ENCODE data around the gene ZBTB34. TPM values are rescaled to one million over a fixed set of nuclear protein-coding genes. Genes with fewer than 3 reads are reported as not detected.

The ZBTB34 gene
- total and polyA plus RNA-seq, 12 donors: 1.6 to 6.5 (median 5.1) TPM

DNA sequence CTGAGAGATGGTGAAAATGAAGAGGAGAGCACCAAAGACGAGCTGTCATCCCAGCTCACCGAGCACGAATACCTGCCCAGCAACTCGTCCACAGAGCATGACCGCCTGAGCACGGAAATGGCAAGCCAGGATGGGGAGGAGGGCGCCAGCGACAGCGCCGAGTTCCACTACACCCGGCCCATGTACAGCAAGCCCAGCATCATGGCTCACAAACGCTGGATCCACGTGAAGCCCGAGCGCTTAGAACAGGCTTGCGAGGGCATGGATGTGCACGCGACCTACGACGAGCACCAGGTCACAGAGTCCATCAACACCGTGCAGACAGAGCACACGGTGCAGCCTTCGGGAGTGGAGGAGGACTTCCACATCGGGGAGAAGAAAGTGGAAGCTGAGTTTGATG lies 27.4 kb upstream of the ZBTB34 start:
- Histone ChIP-seq H3K4me1 (peaks cover 0 to 64% (median 48%) of the 10 kb centered on the region in 9 donors), H3K4me3 (no peak overlapping the region), H3K27ac (peak overlapping the region in 1 of 10 donors; percentile 18), H3K27me3 (no peaks in the 10 kb centered on the region), H3K9me3 (no peaks in the 10 kb centered on the region), H3K36me3 (peaks cover 0 to 71% (median 18%) of the 10 kb centered on the region in 9 donors)
- TF ChIP-seq, protein P1, sequence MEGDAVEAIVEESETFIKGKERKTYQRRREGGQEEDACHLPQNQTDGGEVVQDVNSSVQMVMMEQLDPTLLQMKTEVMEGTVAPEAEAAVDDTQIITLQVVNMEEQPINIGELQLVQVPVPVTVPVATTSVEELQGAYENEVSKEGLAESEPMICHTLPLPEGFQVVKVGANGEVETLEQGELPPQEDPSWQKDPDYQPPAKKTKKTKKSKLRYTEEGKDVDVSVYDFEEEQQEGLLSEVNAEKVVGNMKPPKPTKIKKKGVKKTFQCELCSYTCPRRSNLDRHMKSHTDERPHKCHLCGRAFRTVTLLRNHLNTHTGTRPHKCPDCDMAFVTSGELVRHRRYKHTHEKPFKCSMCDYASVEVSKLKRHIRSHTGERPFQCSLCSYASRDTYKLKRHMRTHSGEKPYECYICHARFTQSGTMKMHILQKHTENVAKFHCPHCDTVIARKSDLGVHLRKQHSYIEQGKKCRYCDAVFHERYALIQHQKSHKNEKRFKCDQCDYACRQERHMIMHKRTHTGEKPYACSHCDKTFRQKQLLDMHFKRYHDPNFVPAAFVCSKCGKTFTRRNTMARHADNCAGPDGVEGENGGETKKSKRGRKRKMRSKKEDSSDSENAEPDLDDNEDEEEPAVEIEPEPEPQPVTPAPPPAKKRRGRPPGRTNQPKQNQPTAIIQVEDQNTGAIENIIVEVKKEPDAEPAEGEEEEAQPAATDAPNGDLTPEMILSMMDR (IDR thresholded peaks at IDR 0.05): no peak
- intact Hi-C loops (cut with DNase I): no loop called here
- WGBS, 2 donors: 90 to 93% methylated on average over 24 of the region's 24 CpGs
- DNase-seq: no peak
- ATAC-seq: peak in 2 of 8 donors; percentile 18 to 36

DNA sequence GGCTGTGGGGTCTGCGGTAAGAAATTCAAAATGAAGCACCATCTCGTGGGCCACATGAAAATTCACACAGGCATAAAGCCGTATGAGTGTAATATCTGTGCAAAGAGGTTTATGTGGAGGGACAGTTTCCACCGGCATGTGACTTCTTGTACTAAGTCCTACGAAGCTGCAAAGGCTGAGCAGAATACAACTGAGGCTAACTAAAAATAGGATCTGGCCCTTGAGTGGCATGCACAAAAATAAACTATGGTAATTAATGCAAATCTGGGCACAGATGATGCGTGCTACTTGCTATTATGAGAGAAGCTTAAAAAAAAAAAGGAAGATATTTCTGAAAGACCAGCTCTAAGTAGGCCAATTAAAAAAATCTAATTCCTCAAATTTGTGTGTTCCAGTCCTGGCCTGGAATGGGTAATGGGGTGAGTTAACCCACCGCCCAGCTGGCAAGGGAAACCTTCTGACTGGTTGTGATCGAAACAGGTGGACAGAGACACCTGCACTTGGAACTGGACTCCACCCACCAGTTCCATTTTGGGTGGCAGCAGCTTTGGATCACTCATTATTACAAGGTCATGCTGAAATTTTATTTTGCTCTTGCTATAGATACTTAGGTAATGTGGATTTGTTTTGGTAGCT lies 26.6 kb upstream of the ZBTB34 start:
- H3K27ac ChIP-seq: peak overlapping the region in 3 of 10 donors; percentile 4 to 62 (median 21)
- intact Hi-C loops (cut with DNase I): no loop called here
- ATAC-seq (peak in 7 of 8 donors; percentile 36 to 73 (median 61)), DNase-seq (no peak)
- peaks cover 0 to 68% (median 52%) of the 10 kb centered on the region in 9 donors for H3K4me1 ChIP-seq
- H3K36me3 ChIP-seq: peaks cover 0 to 77% (median 25%) of the 10 kb centered on the region in 9 donors
- no peaks in the 10 kb centered on the region for H3K27me3 ChIP-seq
- no peak overlapping the region for H3K4me3 ChIP-seq
- H3K9me3 ChIP-seq: no peaks in the 10 kb centered on the region
- WGBS, 2 donors: 59 to 74% methylated on average over 8 of the region's 8 CpGs
- TF ChIP-seq, protein P1 (IDR thresholded peaks at IDR 0.05): no peak

GRCh38 chr9:126834672-126835071 lies 25.8 kb upstream of the ZBTB34 start:
- no peaks in the 10 kb centered on the region for H3K27me3 ChIP-seq
- H3K36me3 ChIP-seq: peaks cover 0 to 85% (median 29%) of the 10 kb centered on the region in 9 donors
- intact Hi-C loops (cut with DNase I): no loop called here
- 89 to 94% methylated on average over 2 of the region's 2 CpGs for WGBS, 2 donors
- TF ChIP-seq, protein P1 (IDR thresholded peaks at IDR 0.05): no peak
- H3K9me3 ChIP-seq: no peaks in the 10 kb centered on the region
- DNase-seq (no peak), ATAC-seq (peak in 1 of 8 donors; percentile 7)
- H3K27ac ChIP-seq: peak overlapping the region in 1 of 10 donors; percentile 62
- H3K4me1 ChIP-seq: peaks cover 0 to 67% (median 46%) of the 10 kb centered on the region in 9 donors
- H3K4me3 ChIP-seq: no peak overlapping the region

- 77 to 83% methylated on average over 2 of the region's 2 CpGs for WGBS, 2 donors
- ATAC-seq (no peak), DNase-seq (no peak)
- H3K27ac ChIP-seq: no peak overlapping the region
- H3K4me3 ChIP-seq: no peak overlapping the region
- intact Hi-C loops (cut with DNase I): no loop called here
- peaks cover 0 to 77% (median 29%) of the 10 kb centered on the region in 9 donors for H3K36me3 ChIP-seq
- H3K4me1 ChIP-seq: peaks cover 0 to 74% (median 46%) of the 10 kb centered on the region in 9 donors
- no peaks in the 10 kb centered on the region for H3K27me3 ChIP-seq
- H3K9me3 ChIP-seq: no peaks in the 10 kb centered on the region
- TF ChIP-seq, protein P1 (IDR thresholded peaks at IDR 0.05): no peak
Measured at GRCh38 chr9:126836216-126836615, 24.2 kb upstream of the ZBTB34 start.
